GM21360 (cell line): Measurements from ENCODE around the gene SNX13.
"Not testable (repeated sequence)": the region's sequence is repeated elsewhere in the genome, so short reads cannot be mapped to it uniquely, and the experiment has no call there.

Source experiments
- ATAC-seq: cut with Tn5 transposase; IDR thresholded peaks from one replicate; pipeline ENCODE4 v1.9.1; 2021; ENCODE audit warnings: mild to moderate bottlenecking, moderate library complexity; ENCODE audit not compliant: unreplicated experiment

The SNX13 gene

DNA sequence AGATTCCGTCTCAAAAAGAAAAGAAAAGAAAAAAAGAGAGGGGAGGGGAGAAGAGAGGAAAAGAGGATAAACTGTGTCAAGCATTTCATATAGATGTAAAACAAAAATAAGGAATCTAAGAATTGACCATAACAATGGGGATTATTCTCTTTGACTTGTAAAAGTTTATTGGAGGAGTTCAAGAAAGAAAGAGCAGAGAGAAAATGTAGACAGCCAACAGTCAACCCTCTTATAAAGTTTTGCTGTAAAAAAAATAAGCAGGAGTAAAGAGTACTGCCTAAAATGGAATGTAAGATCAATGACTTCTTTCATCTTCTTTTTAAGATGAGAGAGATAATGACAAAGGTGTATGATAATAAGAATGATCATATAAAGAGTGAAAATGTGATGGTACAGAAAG lies 87.9 kb downstream of the SNX13 start:
- no peak for ATAC-seq

DNA sequence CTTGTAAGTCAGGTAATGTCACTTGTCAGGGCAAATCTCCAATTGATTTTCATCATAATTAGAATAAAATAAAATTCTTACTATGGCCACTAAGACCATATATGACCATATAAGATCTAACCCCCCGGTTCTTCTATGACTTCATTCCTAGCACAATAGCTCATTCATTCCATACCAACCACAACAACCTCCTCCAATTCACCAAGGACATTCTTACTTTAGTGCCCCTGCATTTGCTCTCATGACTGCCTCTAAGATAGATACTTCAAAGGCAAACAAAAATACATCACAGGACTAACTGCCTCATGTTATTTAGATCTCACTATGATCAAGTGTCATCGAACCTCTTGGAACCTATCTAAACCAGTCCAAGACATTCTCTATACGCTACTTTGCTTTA lies 90.8 kb downstream of the SNX13 start:
- no peak for ATAC-seq

DNA sequence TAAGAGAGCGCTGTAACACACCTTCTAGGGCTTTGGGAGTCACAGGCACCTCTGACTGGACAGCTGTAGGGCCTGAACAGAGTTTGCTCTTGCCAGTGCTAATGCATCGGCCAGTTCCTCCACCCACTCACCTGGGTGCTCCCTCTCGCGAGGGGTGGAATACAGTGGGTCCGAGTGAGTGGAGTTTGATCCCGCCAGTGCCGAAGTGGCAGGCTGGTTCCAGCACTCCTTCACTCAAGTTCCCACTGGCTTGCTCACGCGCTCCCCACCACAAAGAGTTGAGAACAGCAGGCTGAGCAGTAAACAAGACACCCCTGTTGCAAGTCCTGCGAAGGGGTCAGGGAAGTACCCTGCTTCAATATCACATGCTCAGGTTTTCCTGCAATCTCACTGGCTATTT lies 91.8 kb downstream of the SNX13 start:
- ATAC-seq: no peak

DNA sequence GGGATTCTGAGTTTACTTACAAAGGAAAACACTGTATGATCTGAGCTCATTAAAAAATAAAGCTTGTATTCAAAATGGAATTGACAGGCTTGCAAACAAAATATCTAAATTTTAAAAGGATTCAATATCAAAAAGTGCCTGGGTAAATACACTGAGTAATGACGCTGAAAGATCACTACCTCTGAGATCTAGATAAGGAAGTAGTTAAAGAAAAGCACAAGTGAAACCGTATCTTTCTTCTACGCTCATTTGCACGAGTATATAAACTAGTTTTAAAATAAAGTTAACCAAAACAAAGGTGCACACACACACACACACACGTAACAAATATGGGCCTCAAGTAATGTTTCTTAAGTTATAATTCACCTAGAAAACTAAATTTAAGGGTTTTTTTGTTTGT lies 93.4 kb downstream of the SNX13 start:
- no peak for ATAC-seq

DNA sequence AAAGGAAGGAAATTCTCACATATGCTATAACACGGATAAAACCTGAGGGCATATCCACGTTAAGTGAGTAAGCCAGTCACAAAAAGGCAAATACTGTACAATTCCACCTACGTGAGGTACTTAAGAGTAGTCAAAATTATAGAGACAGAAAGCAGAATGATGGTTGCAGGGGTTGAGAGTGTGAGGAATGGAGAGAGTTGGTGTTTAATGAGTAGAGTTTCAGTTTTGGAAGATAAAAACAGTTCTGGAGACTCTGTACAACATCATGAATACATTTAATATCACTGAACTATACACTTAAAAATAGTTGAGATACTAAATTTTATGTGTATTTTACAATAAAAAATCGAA lies 95.1 kb downstream of the SNX13 start:
- no peak for ATAC-seq

DNA sequence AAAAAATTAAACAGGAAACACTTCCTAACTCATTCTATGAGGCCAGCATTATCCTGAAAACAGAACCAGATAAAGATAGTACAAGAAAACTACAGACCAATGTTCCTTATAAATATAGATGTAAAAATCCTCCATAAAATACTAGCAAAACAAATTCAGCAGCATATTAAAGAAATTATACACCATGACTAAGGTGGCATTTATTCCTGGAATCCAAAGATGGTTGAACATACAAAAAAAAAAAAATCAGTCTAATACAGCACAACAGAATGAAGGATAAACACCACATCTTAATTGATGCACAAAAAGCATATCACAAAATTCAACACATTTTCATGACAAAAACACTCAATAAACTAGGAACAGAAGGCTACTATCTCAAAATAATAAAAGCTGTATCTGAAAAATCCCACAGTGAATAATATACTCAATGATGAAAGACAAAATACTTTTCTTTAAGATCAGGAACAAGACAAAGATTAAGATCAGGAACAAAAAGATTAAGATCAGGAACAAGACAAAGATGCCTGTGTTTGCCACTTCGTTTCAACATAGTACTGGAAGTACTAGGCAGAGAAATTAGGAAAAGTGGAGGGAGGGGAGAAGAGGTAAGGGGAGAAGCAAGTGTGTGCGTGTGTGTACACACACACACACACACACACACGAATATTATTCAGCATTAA lies 95.6 kb downstream of the SNX13 start:
- no peak for ATAC-seq

DNA sequence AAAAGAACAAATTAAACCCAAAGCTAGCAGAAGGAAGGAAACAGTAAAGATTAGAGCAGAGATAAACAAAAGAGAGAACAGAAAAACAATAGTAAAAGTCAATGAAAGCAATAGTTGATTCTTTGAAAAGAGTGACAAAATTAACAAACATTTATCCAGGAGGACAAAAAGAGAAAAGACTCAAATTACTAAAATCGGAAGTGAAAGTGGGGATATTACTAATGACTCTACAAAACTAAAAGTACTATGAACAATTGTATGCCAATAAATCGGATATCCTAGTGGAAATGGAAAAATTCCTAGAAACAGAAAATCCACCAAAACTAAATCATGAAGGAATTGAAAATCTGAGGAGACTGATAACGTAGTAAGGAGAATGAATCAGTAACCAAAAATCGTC lies 96.3 kb downstream of the SNX13 start:
- no peak for ATAC-seq

DNA sequence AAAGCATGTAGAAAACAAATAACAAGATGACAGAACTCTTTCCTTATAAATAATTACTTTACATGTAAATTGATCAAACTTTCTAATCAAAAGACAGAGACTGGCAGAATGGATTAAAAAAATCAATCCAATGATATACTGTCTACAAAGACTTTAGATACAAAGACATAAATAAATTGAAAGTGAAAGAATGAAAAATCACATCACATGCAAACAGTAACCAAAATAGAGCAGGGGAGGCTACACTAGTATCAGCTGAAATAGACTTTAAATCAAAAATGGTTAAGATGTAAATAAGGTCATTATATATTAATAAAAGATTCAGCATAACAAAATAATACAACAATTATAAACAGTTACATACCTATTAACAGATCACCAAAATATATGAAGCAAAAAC lies 97.3 kb downstream of the SNX13 start:
- ATAC-seq: no peak

DNA sequence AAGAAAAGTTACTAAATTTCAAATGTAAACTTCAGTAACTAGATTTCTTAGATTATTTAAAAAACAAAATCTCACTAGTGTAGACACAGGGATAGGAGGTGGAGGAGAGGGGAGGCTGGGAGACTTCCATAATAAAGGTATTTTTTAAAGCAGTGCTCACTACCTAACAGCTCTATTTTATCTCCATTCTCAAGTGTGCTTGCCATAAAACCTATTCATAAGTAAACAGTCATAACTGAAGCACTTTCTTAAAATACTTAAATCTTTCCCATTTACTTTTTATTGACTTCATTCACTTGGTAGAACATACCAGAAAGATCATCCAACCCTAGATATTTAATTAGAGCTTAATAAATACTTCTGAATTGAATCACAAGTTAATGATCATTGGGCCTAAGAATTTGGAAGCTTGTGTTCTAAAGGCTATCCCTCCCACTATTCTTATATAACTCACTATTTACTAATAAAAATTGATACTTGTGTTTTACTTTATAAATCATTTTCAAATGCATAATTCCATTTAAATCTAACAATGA lies 107.4 kb downstream of the SNX13 start:
- no peak for ATAC-seq

DNA sequence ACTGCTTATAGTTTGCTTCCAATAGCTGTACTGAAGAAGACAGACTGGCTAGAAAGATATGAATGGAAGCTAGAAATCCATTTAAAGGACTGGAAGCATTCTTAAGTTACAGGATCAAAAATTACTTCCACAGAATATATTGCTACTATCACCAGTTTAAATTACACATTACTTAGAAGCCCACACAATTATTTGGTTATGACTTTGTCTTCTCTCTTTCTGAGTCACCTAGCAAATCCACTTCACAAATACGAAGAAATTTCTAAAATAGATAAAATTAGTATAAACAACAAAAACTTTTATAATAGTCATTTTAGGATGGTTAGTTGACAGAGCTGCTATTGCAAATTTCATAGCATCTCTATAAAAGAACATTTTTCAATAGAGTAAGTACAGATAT lies 108.1 kb downstream of the SNX13 start:
- ATAC-seq: no peak

DNA sequence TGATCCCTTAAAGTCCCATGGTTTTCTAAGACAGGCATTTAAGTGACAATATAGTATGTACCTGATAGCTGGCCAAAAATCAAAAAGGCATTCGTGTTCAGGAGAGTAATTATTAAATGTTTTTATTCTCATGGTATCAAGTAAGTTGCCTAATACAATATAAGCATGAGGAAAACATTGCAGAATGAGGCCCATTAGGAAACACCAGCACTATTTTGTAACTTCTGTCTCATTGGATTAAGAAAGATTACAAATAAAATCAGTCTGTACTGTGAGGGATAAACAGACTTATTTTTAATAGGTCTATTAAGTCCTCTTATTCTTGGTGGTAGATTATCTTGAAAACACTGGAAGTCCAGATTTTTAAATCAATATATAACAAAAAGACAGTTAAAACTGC lies 110.1 kb downstream of the SNX13 start:
- ATAC-seq: no peak

DNA sequence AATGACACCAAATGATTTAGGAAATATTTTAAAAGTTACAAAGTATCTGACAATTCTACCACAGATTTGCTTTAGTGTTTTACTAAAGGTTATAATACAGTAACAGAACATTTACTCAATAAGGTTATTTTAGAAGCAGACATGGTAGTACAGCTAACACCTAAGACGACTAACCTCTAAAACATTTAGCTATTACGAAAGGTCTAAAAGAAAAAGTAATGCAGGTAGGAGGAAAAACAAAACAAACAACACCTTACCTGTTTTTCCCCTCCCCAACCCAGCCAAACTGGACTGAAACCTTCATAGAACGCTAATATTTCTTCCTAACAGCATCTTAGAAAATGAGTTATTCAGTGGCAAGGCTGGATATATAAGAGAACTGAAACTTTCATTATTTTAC lies 111.3 kb downstream of the SNX13 start:
- ATAC-seq: no peak

DNA sequence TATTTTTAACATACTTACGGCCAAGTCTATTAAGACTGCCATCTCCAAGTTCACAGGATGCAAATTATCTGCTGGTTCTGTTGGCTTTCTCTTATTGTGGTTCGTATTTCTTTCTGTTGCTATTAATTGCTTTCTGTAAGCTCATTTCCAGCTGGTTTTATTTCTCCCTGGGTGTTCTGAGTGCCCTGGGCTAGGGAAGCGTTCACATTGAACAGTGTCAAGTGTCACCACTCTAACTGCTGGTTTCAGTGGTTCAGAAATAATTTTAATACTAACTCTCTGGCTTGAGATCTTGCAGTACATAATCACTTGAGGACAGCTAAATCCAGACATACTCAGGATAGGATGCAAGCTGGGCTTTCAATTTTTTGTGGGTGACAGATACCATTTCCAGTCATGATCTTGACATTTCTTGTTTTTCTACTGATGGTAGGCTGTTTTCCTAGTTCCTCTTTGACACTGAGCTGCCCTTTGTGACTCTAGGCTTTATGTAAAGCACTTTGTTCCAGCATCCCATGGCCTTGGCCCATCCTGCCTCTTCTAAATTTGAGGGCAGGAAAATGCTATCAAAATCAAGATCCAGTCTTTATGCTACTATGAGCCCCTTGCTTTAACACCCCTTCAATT lies 117.6 kb downstream of the SNX13 start:
- ATAC-seq: no peak

DNA sequence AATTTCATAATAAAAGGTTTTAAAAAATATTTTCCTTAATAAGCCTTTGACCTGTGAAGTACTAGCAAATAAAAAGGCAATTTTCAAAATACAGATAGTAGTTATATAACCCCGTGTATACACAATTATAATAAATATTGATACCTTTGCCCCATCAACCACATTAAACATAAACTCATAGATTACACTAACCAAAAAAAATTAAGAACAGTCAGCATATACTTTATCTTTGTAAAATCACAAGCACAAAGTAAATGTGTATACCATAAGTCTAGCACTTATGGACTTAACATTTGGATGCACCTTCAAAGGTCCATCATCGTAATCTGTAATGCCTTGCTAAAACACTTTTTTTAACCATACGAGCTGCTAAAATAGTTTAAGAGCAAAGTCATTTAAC lies 123.4 kb downstream of the SNX13 start:
- ATAC-seq: no peak

DNA sequence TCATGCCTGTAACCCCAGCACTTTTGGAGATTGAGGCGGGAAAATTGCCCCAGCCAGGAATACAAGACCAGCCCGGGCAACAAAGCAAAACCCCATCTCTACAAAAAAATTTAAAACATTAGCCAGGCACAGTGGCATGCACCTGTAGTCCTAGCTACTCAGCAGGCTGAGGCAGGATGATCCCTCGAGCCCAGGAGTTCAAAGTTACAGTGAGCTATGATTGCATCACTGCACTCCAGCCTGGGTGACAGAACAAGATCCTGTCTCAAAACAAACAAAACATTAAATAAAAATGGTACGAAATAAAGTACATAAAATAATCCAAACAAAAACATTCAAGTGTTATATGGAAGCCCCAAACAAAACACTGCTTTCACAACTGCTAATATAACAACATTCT lies 125.0 kb downstream of the SNX13 start:
- no peak for ATAC-seq

DNA sequence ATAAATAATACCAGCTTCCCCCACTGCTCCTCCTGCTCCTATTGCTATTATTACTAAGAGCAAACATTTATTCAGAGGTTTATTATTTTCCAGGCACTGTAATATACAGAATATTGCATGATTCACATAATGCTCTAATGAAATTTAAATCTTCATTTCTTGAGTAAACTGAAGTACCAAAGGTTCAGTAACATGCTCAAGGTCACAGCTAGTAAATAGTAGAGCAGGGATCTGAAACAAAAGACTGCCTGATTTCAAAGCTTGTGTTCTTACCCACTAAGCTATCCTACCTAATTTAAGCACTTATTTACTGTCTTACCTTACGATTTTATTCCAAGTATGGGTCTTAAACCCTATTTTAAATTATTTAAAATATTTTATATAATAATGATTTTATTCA lies 126.2 kb downstream of the SNX13 start:
- no peak for ATAC-seq

DNA sequence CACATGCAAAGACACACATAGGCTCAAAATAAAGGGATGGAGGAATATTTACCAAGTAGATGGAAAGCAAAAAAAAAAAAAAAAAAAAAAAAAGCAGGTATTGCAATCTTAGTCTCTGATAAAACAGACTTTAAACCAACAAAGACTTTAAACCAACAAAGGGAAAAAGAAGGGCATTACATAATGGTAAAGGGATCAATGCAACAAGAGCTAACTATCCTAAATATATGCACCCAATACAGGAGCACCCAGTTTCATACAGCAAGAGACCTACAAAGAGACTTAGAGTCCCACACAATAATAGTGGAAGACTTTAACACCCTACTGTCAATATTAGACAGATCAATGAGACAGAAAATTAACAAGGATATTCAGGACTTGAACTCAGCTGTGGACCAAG lies 131.1 kb downstream of the SNX13 start:
- ATAC-seq: not testable (repeated sequence)

DNA sequence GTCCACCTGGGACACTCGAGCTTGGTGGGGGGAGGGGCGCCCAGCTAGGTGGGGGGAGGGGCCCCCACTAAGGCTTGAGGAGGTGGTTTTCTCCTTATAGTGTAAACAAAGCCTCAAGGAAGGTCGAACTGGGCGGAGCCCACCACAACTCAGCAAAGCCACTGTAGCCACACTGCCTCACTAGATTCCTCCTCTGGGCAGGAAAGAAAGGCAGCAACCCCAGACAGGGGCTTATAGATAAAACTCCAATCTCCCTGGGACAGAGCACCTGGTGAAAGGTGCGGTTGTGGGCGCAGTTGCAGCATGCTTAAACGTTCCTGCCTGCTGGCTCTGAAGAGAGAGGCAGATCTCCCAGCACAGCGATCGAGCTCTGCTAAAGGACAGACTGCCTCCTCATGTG lies 133.1 kb downstream of the SNX13 start:
- ATAC-seq: no peak

DNA sequence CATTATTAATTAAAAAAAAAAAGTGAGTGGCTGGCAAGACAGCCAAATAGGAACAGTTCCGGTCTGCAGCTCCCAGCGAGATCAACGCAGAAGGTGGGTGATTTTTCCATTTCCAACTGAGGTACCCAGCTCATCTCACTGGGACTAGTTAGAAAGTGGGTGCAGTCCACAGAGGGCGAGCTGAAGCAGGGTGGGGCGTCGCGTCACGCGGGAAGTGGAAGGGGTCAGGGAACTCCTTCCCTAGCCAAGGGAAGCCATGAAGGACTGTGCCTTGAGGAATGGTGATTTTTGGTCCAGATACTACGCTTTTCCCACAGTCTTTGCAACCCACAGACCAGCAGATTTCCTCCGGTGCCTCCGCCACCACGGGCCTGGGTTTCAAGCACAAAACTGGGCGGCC lies 133.7 kb downstream of the SNX13 start:
- ATAC-seq: no peak

DNA sequence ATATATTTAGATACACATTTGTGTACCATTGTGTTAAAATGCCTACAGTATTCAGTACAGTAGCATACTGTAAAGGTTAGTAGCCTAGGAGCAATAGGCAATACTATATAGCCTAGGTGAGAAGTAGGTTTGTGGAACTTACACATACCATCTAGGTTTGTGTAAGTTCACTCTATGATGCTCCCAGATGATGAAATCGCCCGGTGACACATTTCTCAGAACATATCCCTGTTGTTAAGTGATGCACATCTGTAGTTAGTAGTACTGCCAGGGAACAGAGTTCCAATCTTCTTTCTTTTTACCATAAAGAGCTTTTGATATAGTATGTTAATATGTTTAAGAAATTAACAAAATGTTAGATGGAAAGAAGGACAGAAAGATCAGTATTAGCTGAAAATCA lies 138.2 kb downstream of the SNX13 start:
- no peak for ATAC-seq

DNA sequence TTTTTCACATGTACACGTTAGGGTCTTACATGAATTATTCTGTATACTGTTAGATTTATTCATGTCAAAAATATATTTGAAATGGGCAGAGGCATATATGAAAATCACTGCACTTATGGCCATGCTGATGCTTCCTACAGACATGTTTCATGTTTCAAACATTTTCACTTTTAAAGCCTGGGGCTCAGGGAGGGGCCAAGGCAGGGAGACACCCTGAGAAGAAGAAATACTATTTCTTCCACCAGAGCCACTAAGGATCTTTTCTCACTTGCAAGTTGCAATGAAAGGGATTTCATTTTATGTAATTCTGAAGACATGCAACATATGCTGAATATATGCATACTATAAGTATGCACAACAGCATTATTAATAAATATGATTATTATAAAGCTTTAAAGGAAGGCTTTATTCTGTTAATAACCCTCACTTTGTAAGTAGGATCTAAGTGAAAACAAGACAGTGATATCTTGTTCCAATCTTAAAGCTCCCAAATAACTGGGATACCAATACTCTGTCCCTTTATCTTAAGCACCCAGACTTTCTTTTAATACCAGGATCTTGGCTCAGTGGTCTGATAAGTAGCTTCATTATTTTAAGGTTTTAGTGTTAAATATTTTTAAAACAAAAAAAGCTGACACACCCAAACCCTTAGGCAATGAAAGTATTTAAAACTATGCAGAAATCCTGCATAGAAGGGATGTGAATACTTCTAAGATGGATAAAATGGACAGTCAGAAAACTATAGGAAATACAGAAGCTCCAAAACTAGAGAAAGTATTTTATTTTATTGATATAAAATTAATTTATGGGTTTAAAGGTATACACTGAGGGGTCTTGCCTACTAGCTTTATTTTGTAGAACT lies 148.0 kb downstream of the SNX13 start:
- no peak for ATAC-seq

DNA sequence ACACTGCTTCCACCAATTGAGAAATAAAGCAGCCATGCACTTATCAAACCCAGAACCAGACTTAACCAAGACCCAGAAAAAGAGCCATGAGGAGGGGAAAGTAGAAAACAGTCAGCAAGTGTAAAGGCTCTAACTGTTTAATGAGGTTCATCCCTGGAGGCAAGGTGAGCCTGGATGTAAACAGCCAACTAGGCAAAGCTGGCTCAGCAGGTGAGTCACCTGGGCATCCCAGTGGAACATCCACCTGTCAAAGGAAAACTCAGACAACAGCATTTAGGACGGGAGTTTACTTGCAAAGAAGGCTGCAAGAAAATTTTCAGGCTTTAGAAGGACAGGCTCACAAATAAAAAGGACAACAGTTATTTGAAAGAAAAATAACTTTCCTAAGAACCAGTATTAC lies 153.0 kb downstream of the SNX13 start:
- no peak for ATAC-seq
